Neuronal stem cell (in vitro differentiated cells): ENCODE results near the gene SSH3.

Experiments used
- DNase-seq: peaks from one replicate; pipeline ENCODE4 v3.0.0-alpha.2; 2013; ENCODE audit warnings: low spot score
- H2AFZ ChIP-seq: one replicate; pipeline ENCODE4 v1.6.1; 2013; ENCODE audit warnings: mild to moderate bottlenecking, low read length, inconsistent platforms
- H2AK5ac ChIP-seq: 2 replicates; pipeline ENCODE4 v1.6.1; 2013; ENCODE audit warnings: low read depth, mild to moderate bottlenecking, inconsistent platforms, low read length, moderate library complexity, mixed read lengths
- H2BK120ac ChIP-seq: 2 replicates; pipeline ENCODE4 v1.6.1; 2013; ENCODE audit warnings: low read depth, mild to moderate bottlenecking, inconsistent platforms, low read length, moderate library complexity, mixed read lengths
- H2BK12ac ChIP-seq: one replicate; pipeline ENCODE4 v1.6.1; 2013; ENCODE audit warnings: low read length, inconsistent platforms
- H2BK15ac ChIP-seq: 2 replicates; pipeline ENCODE4 v1.6.1; 2013; ENCODE audit warnings: mild to moderate bottlenecking, low read length, inconsistent platforms, mixed read lengths
- H2BK5ac ChIP-seq: one replicate; pipeline ENCODE4 v1.6.1; 2013; ENCODE audit warnings: inconsistent platforms, mild to moderate bottlenecking, low read length, moderate library complexity
- H3K14ac ChIP-seq: one replicate; pipeline ENCODE4 v1.6.1; 2013; ENCODE audit warnings: low read length, inconsistent platforms
- H3K18ac ChIP-seq: 2 replicates; pipeline ENCODE4 v1.6.1; 2013; ENCODE audit warnings: low read length, inconsistent platforms
- H3K23ac ChIP-seq: 2 replicates; pipeline ENCODE4 v1.6.1; 2013; ENCODE audit warnings: low read depth, mild to moderate bottlenecking, mixed read lengths, low read length, inconsistent platforms; ENCODE audit not compliant: poor library complexity
- H3K27ac ChIP-seq: replicated peaks from 3 replicates; pipeline ENCODE4 v1.5.1; 2013; ENCODE audit warnings: low read length, inconsistent platforms
- H3K27me3 ChIP-seq, 3 experiments: 2 replicates each; pipeline ENCODE4 v1.6.1; 2013; ENCODE audit warnings: low read length in 3 of 3, mild to moderate bottlenecking in 2 of 3, inconsistent platforms in 1 of 3, low read depth in 1 of 3, mixed read lengths in 1 of 3, moderate library complexity in 1 of 3; ENCODE audit not compliant: control insufficient read depth in 3 of 3, insufficient read depth in 3 of 3
- H3K36me3 ChIP-seq, 2 donors: replicated peaks in 1 of 2; 2 replicates each; pipeline ENCODE4 v1.6.1; 2013; ENCODE audit warnings: low read length in 2 of 2; ENCODE audit not compliant: control insufficient read depth in 2 of 2, insufficient read depth in 2 of 2
- H3K4ac ChIP-seq: 2 replicates; pipeline ENCODE4 v1.6.1; 2013; ENCODE audit warnings: inconsistent platforms, mild to moderate bottlenecking, low read length, moderate library complexity
- H3K4me1 ChIP-seq, 2 donors: 1 replicate in 1 of 2; 2 replicates in 1 of 2; pipeline ENCODE4 v1.6.1; 2013; ENCODE audit warnings: low read length in 2 of 2, low read depth in 1 of 2; ENCODE audit not compliant: control insufficient read depth in 2 of 2, insufficient read depth in 1 of 2
- H3K4me2 ChIP-seq: one replicate; pipeline ENCODE4 v1.6.1; 2013; ENCODE audit warnings: mild to moderate bottlenecking, low read length, inconsistent platforms; ENCODE audit not compliant: insufficient read depth, poor library complexity, severe bottlenecking
- H3K4me3 ChIP-seq, 2 donors: 2 replicates each; pipeline ENCODE4 v1.5.1; 2013; ENCODE audit warnings: low read length in 2 of 2, mild to moderate bottlenecking in 2 of 2, inconsistent platforms in 1 of 2, moderate library complexity in 1 of 2
- H3K79me1 ChIP-seq: one replicate; pipeline ENCODE4 v1.6.1; 2013; ENCODE audit warnings: low read depth, mild to moderate bottlenecking, inconsistent platforms, low read length, moderate library complexity
- H3K9ac ChIP-seq: one replicate; pipeline ENCODE4 v1.6.1; 2013; ENCODE audit warnings: mild to moderate bottlenecking, low read depth, low read length, inconsistent platforms; ENCODE audit not compliant: poor library complexity
- H3K9me3 ChIP-seq, 2 donors: replicated peaks in 1 of 2; 2 replicates each; pipeline versions ENCODE3 to v1.6.1; 2013; ENCODE audit warnings: low read length in 2 of 2, mild to moderate bottlenecking in 2 of 2, inconsistent platforms in 1 of 2, low read depth in 1 of 2, mixed read lengths in 1 of 2, moderate library complexity in 1 of 2; ENCODE audit not compliant: control insufficient read depth in 2 of 2, insufficient read depth in 1 of 2
- H4K8ac ChIP-seq: one replicate; pipeline ENCODE4 v1.6.1; 2013; ENCODE audit warnings: low read depth, mild to moderate bottlenecking, inconsistent platforms, low read length, moderate library complexity
- H4K91ac ChIP-seq: one replicate; pipeline ENCODE4 v1.6.1; 2013; ENCODE audit warnings: low read length, low read depth, mild to moderate bottlenecking, inconsistent platforms; ENCODE audit not compliant: poor library complexity
- WGBS, 2 donors: extraction: QIAGEN DNeasy Blood & Tissue Kit; methylation state at CpG; one replicate each; pipeline ENCODE4 v1.1.7; 2013; ENCODE audit warnings: missing lambda C conversion rate in 2 of 2, mixed read lengths in 1 of 2; ENCODE audit not compliant: insufficient read length in 2 of 2, insufficient replicate concordance in 1 of 2; ENCODE audit errors: extremely low coverage in 2 of 2; 5-methylcytosine and 5-hydroxymethylcytosine counted together

SSH3 gene

GRCh38 chr11:67269401-67270255 lies 33.7 kb upstream of the SSH3 start:
- peaks cover 24 to 38% of the 10 kb centered on the region in 2 donors for H3K4me1 ChIP-seq
- H3K36me3 ChIP-seq, result peaks cover 9 to 42% of the 10 kb centered on the region in 2 donors
- H3K18ac ChIP-seq, result peak overlapping the region; percentile 84
- H2BK120ac ChIP-seq, result no peak overlapping the region
- H2BK5ac ChIP-seq, result no peak overlapping the region
- H2BK15ac ChIP-seq, result peak overlapping the region; percentile 79
- H3K79me1 ChIP-seq, result peaks cover 30% of the 10 kb centered on the region
- no peak overlapping the region for H4K91ac ChIP-seq
- H3K9ac ChIP-seq, result peak overlapping the region; percentile 51
- H4K8ac ChIP-seq, result no peak overlapping the region
- no peak overlapping the region for H2BK12ac ChIP-seq
- peak overlapping the region; percentile 6 for H2AFZ ChIP-seq
- peak overlapping the region; percentile 93 for H2AK5ac ChIP-seq
- H3K23ac ChIP-seq, result peak overlapping the region; percentile 92
- H3K4me3 ChIP-seq, result peak overlapping the region in 1 of 2 donors; percentile 24
- peak overlapping the region; percentile 86 for H3K14ac ChIP-seq
- peak overlapping the region; percentile 45 for H3K27ac ChIP-seq
- DNase-seq, result no peak
- peaks cover 0 to 9% (median 0%) of the 10 kb centered on the region in 3 experiments for H3K27me3 ChIP-seq
- H3K4ac ChIP-seq, result no peak overlapping the region
- H3K9me3 ChIP-seq, result no peaks in the 10 kb centered on the region
- WGBS, 2 donors, result no CpG with 5 or more reads among the region's 15 CpGs
- H3K4me2 ChIP-seq, result peak overlapping the region; percentile 54

- H3K14ac ChIP-seq, result peak overlapping the region; percentile 86
- DNase-seq, result no peak
- peak overlapping the region; percentile 93 for H2AK5ac ChIP-seq
- WGBS, 2 donors, result no CpG with 5 or more reads among the region's 28 CpGs
- peaks cover 0 to 2% (median 0%) of the 10 kb centered on the region in 3 experiments for H3K27me3 ChIP-seq
- H3K4ac ChIP-seq, result no peak overlapping the region
- H3K18ac ChIP-seq, result peak overlapping the region; percentile 84
- H3K23ac ChIP-seq, result peak overlapping the region; percentile 92
- H2BK120ac ChIP-seq, result no peak overlapping the region
- peak overlapping the region; percentile 54 for H3K4me2 ChIP-seq
- no peaks in the 10 kb centered on the region for H3K9me3 ChIP-seq
- no peak overlapping the region for H2BK15ac ChIP-seq
- H2AFZ ChIP-seq, result peak overlapping the region; percentile 6
- H2BK12ac ChIP-seq, result no peak overlapping the region
- H3K4me1 ChIP-seq, result peaks cover 24 to 40% of the 10 kb centered on the region in 2 donors
- H3K27ac ChIP-seq, result peak overlapping the region; percentile 45
- peaks cover 32% of the 10 kb centered on the region for H3K79me1 ChIP-seq
- H3K36me3 ChIP-seq, result peaks cover 9 to 49% of the 10 kb centered on the region in 2 donors
- H4K91ac ChIP-seq, result no peak overlapping the region
- no peak overlapping the region for H4K8ac ChIP-seq
- H2BK5ac ChIP-seq, result no peak overlapping the region
- H3K9ac ChIP-seq, result no peak overlapping the region
- peak overlapping the region; percentile 24 to 59 for H3K4me3 ChIP-seq
These were observed 32.8 kb upstream of the SSH3 start for GRCh38 chr11:67270256-67271204.

GRCh38 chr11:67271205-67271540 lies 32.2 kb upstream of the SSH3 start:
- Histone ChIP-seq H3K14ac (no peak overlapping the region), H2AK5ac (no peak overlapping the region), H3K4me3 (peak overlapping the region in 1 of 2 donors; percentile 59), H3K18ac (peak overlapping the region; percentile 78), H3K4me1 (peaks cover 24 to 40% of the 10 kb centered on the region in 2 donors), H4K8ac (no peak overlapping the region), H2BK5ac (no peak overlapping the region), H3K4ac (no peak overlapping the region), H3K23ac (no peak overlapping the region), H3K27ac (no peak overlapping the region), H4K91ac (no peak overlapping the region), H3K9ac (no peak overlapping the region), H3K27me3 (no peaks in the 10 kb centered on the region), H3K9me3 (no peaks in the 10 kb centered on the region), H3K4me2 (no peak overlapping the region), H2BK15ac (no peak overlapping the region), H2BK12ac (no peak overlapping the region), H2AFZ (no peak overlapping the region), H3K79me1 (peaks cover 38% of the 10 kb centered on the region), H3K36me3 (peaks cover 9 to 51% of the 10 kb centered on the region in 2 donors), H2BK120ac (no peak overlapping the region)
- DNase-seq, result no peak
- WGBS, 2 donors, result no CpG with 5 or more reads among the region's 5 CpGs
